ENCODE data around the gene ZNF343. TPM values are rescaled to one million over a fixed set of nuclear protein-coding genes. Genes with fewer than 3 reads are reported as not detected.

The ZNF343 gene
- total RNA-seq, 1 experiment from 2014 or later = 12.0 TPM

- ChIA-PET RAD21 (ENCODE audit: low non-redundant PET in 1 of 2, low total read pairs in 2 of 2, uncharacterized antibody in 2 of 2, unreplicated experiment in 2 of 2) (no interaction called here), POLR2A (no interaction called here), CTCF (interaction anchor here (1.6 kb wide), 1 partner anchor 11 kb away, joined by 6 read pairs; no protein-coding TSS in a partner anchor)
- Histone ChIP-seq H3K36me3 (ENCODE audit: control insufficient read depth in 1 of 2, insufficient read depth in 2 of 2, low read length in 2 of 2) (no peaks in the 10 kb centered on the region), H3K27me3 (ENCODE audit: insufficient read depth, low read length) (peaks cover 5% of the 10 kb centered on the region; the same call in 1 of the 2 replicates), H3K4me2 (ENCODE audit: low read length) (no peak overlapping the region), H3K27ac (ENCODE audit: low read depth, low read length) (no peak overlapping the region), H3K9ac (ENCODE audit: low read length) (no peak overlapping the region), H4K20me1 (ENCODE audit: insufficient read depth) (no peaks in the 10 kb centered on the region), H3K4me1 (ENCODE audit: control insufficient read depth in 1 of 2, insufficient read depth in 2 of 2, low read length in 2 of 2) (no peaks in the 10 kb centered on the region), H3K79me2 (ENCODE audit: insufficient read depth, low read length) (no peaks in the 10 kb centered on the region), H3K9me3 (ENCODE audit: control insufficient read depth in 1 of 2, insufficient read depth in 1 of 2, low read depth in 1 of 2, low read length in 2 of 2) (no peaks in the 10 kb centered on the region), H3K4me3 (replicated peaks in 1 of 2; ENCODE audit: low read depth in 1 of 2, low read length in 2 of 2) (no peak overlapping the region), H2AFZ (ENCODE audit: low read depth, low read length, poor library complexity, severe bottlenecking) (no peak overlapping the region), H3K9me2 (ENCODE audit: insufficient read depth) (no peaks in the 10 kb centered on the region)
- no TSS peak for BruUV-seq (replicated peaks)
- no peak for DNase-seq (ENCODE audit: low read depth, low spot score)
- no peak for ATAC-seq
- intact Hi-C loops (cut with micrococcal nuclease) = no loop called here
- TF ChIP-seq RAD21 (IDR thresholded peaks at IDR 0.05; ENCODE audit: low read depth) = no peak
- no peak for TF ChIP-seq ELF1 (IDR thresholded peaks at IDR 0.05; ENCODE audit: borderline replicate concordance, low read depth)
- TF ChIP-seq POLR2AphosphoS5 (IDR thresholded peaks at IDR 0.05; ENCODE audit: low read depth, low read length) = no peak
- TF ChIP-seq ZBTB33 (IDR thresholded peaks at IDR 0.05; ENCODE audit: extremely low read depth, insufficient replicate concordance, low read length) = no peak
- TF ChIP-seq MAX (IDR thresholded peaks at IDR 0.05) = no peak
- TF ChIP-seq EZH2 (IDR thresholded peaks at IDR 0.05) = no peak
- no peak for TF ChIP-seq SP1 (IDR thresholded peaks at IDR 0.05; ENCODE audit: low read depth)
- TF ChIP-seq POLR2A (IDR thresholded peaks at IDR 0.05; ENCODE audit: borderline replicate concordance, extremely low read depth, insufficient read depth, insufficient read length) = no peak
- no peak for TF ChIP-seq CBX3 (IDR thresholded peaks at IDR 0.05; ENCODE audit: low read depth)
- TF ChIP-seq EGR1 (IDR thresholded peaks at IDR 0.05; ENCODE audit: low read depth) = no peak
- TF ChIP-seq TCF7L2 (IDR thresholded peaks at IDR 0.05; ENCODE audit: borderline replicate concordance, extremely low read depth, insufficient read depth, insufficient read length) = no peak
- no peak for TF ChIP-seq EZH2phosphoT487 (IDR thresholded peaks at IDR 0.05; ENCODE audit: borderline replicate concordance)
- no peak for TF ChIP-seq CTCF (IDR thresholded peaks at IDR 0.05 in 2 of 3, conservative IDR thresholded peaks at IDR 0.05 in 1 of 3; ENCODE audit: borderline replicate concordance in 1 of 3, insufficient read depth in 1 of 3, low read depth in 2 of 3, low read length in 2 of 3)
- no peak for TF ChIP-seq ZNF274 (IDR thresholded peaks at IDR 0.05; ENCODE audit: low read depth, low read length)
Observed at GRCh38 chr20:2533118-2533517, 24.4 kb upstream of the ZNF343 start.
